Mesothelial cell of epicardium (in vitro differentiated cells): ENCODE results near the gene ABCB6. TPM values are rescaled to one million over a fixed set of nuclear protein-coding genes. Genes with fewer than 3 reads are reported as not detected.

ENCODE experiments used
- DNase-seq, 2 experiments: peaks; one replicate each; pipeline ENCODE4 v3.0.0; 2021; ENCODE audit warnings: low spot score in 2 of 2; ENCODE audit not compliant: unreplicated experiment in 2 of 2
- H3K27ac Mint-ChIP-seq: 2 replicates; pipeline ENCODE4 v1.8.0; 2021; ENCODE audit warnings: mixed read lengths
- H3K27me3 Mint-ChIP-seq: 2 replicates; pipeline ENCODE4 v1.8.0; 2021; ENCODE audit warnings: low read depth, mixed read lengths
- H3K36me3 Mint-ChIP-seq: 2 replicates; pipeline ENCODE4 v1.8.0; 2021; ENCODE audit warnings: mixed read lengths
- H3K4me1 Mint-ChIP-seq: 2 replicates; pipeline ENCODE4 v1.8.0; 2021; ENCODE audit warnings: mixed read lengths
- H3K4me3 Mint-ChIP-seq: 2 replicates; pipeline ENCODE4 v1.8.0; 2021; ENCODE audit warnings: mild to moderate bottlenecking, moderate library complexity, mixed read lengths
- H3K9me3 Mint-ChIP-seq: 2 replicates; pipeline ENCODE4 v1.8.0; 2021; ENCODE audit warnings: mixed read lengths
- total RNA-seq: library from RNA; stranded (reverse); gene quantifications from 3 replicates; pipeline ENCODE4 v1.2.1, GENCODE V29; 2021
- TF ChIP-seq, protein P1 (sequence below): fragments of 200-600 bp; sonication (generic); IDR thresholded peaks from one replicate; pipeline ENCODE4 v1.5.0; 2021; ENCODE audit warnings: antibody characterized with exemption; ENCODE audit not compliant: unreplicated experiment

ABCB6 gene
- total RNA-seq, 1 donor from 2014 or later: 28.1 TPM

- H3K9me3 Mint-ChIP-seq: no peaks in the 10 kb centered on the region
- H3K27me3 Mint-ChIP-seq: no peaks in the 10 kb centered on the region
- H3K36me3 Mint-ChIP-seq: peaks cover 7% of the 10 kb centered on the region
- DNase-seq: no peak
- H3K27ac Mint-ChIP-seq: no peak overlapping the region
- TF ChIP-seq, protein P1, sequence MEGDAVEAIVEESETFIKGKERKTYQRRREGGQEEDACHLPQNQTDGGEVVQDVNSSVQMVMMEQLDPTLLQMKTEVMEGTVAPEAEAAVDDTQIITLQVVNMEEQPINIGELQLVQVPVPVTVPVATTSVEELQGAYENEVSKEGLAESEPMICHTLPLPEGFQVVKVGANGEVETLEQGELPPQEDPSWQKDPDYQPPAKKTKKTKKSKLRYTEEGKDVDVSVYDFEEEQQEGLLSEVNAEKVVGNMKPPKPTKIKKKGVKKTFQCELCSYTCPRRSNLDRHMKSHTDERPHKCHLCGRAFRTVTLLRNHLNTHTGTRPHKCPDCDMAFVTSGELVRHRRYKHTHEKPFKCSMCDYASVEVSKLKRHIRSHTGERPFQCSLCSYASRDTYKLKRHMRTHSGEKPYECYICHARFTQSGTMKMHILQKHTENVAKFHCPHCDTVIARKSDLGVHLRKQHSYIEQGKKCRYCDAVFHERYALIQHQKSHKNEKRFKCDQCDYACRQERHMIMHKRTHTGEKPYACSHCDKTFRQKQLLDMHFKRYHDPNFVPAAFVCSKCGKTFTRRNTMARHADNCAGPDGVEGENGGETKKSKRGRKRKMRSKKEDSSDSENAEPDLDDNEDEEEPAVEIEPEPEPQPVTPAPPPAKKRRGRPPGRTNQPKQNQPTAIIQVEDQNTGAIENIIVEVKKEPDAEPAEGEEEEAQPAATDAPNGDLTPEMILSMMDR: no peak
- H3K4me1 Mint-ChIP-seq: no peaks in the 10 kb centered on the region
- H3K4me3 Mint-ChIP-seq: no peak overlapping the region
Observed at GRCh38 chr2:219186754-219187456, 31.9 kb downstream of the ABCB6 start.

GRCh38 chr2:219184121-219184520 is 34.6 kb downstream of the ABCB6 start:
- H3K27ac Mint-ChIP-seq: no peak overlapping the region

DNA sequence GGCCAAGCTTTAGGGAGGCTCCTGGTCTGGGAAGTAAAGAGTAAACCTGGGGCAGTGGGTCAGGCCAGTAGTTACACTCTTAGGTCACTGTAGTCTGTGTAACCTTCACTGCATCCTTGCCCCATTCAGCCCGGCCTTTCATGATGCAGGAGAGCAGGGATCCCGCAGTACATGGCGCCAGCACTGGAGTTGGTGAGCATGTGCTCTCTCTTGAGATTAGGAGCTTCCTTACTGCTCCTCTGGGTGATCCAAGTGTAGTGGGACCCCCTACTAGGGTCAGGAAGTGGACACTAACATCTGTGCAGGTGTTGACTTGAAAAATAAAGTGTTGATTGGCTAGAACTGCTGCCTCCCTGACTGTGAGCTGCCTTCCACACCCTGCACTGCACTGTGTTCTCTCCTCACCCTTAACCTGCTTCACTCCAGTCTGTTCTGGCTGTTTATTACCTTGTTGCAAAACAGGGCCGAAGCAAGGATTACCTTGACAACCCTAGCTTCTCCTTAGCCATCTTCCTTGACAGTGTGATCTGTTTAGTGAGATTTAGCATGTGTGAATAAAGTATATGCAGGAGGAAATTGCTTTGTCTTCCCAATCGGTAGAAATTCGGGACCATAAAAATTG is 35.5 kb downstream of the ABCB6 start:
- peaks cover 21% of the 10 kb centered on the region for H3K36me3 Mint-ChIP-seq
- no peak overlapping the region for H3K27ac Mint-ChIP-seq
- H3K9me3 Mint-ChIP-seq: no peaks in the 10 kb centered on the region
- TF ChIP-seq, protein P1: no peak
- no peak overlapping the region for H3K4me3 Mint-ChIP-seq
- no peaks in the 10 kb centered on the region for H3K27me3 Mint-ChIP-seq
- H3K4me1 Mint-ChIP-seq: peaks cover 7% of the 10 kb centered on the region
- DNase-seq: no peak

More at GRCh38 chr2:219184121-219184520, 34.6 kb downstream of the ABCB6 start:
- Mint-ChIP-seq H3K36me3 (peaks cover 21% of the 10 kb centered on the region), H3K27me3 (no peaks in the 10 kb centered on the region), H3K4me3 (no peak overlapping the region), H3K4me1 (peaks cover 3% of the 10 kb centered on the region), H3K9me3 (no peaks in the 10 kb centered on the region)
- TF ChIP-seq, protein P1: no peak
- no peak for DNase-seq

GRCh38 chr2:219182331-219183150 is 36.2 kb downstream of the ABCB6 start:
- no peak for DNase-seq
- H3K9me3 Mint-ChIP-seq: no peaks in the 10 kb centered on the region
- peaks cover 21% of the 10 kb centered on the region for H3K36me3 Mint-ChIP-seq
- TF ChIP-seq, protein P1: no peak
- peaks cover 8% of the 10 kb centered on the region for H3K4me1 Mint-ChIP-seq
- no peak overlapping the region for H3K27ac Mint-ChIP-seq
- H3K27me3 Mint-ChIP-seq: no peaks in the 10 kb centered on the region
- no peak overlapping the region for H3K4me3 Mint-ChIP-seq

DNA sequence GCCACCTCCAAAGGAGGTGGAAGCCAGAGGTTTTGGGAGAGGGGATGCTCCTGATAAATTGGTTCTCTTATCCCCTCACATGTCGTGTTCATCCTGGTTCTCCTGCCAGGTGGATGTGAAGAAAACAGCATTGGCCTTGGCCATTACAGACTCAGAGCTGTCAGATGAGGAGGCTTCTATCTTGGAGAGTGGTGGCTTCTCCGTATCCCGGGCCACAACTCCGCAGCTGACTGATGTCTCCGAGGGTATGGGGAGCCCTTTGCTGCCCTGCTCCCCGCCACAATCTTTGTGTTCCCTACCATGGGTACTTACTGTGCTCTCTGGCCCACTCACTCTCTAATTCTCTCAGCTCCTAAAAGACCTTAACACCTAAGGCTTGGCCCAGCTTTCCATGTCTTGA is 37.2 kb downstream of the ABCB6 start:
- TF ChIP-seq, protein P1: no peak
- Mint-ChIP-seq H3K36me3 (peaks cover 21% of the 10 kb centered on the region), H3K4me1 (peaks cover 13% of the 10 kb centered on the region), H3K9me3 (no peaks in the 10 kb centered on the region), H3K27me3 (no peaks in the 10 kb centered on the region), H3K4me3 (no peak overlapping the region), H3K27ac (no peak overlapping the region)
- no peak for DNase-seq
